GM23338 (cell line): Measurements from ENCODE around the gene WRNIP1. TPM values are rescaled to one million over a fixed set of nuclear protein-coding genes. Genes with fewer than 3 reads are reported as not detected.

Experiments used
- ATAC-seq: fragments of 200-7000 bp; cut with Tn5 transposase; 3 replicates; pipeline ENCODE4 v1.9.1; 2020
- DNase-seq: peaks from one replicate; pipeline ENCODE4 v3.0.0-alpha.2; 2015; ENCODE audit warnings: low spot score
- H2AFZ ChIP-seq: fragments of 200-600 bp; sonication (generic); 2 replicates; pipeline ENCODE4 v1.8.0; 2016; ENCODE audit warnings: antibody characterized with exemption, mild to moderate bottlenecking, moderate library complexity
- H3F3A ChIP-seq: fragments of 200-600 bp; sonication (generic); replicated peaks from 2 replicates; pipeline ENCODE4 v1.8.0; 2017; ENCODE audit warnings: antibody characterized with exemption, mixed run types, low read depth
- H3K27ac ChIP-seq: fragments of 200-600 bp; sonication (generic); 2 replicates; pipeline ENCODE4 v1.6.1; 2016; ENCODE audit warnings: low read depth
- H3K27me3 ChIP-seq: fragments of 200-600 bp; sonication (generic); 2 replicates; pipeline ENCODE4 v1.8.0; 2016; ENCODE audit warnings: mild to moderate bottlenecking, mixed run types, moderate library complexity; ENCODE audit not compliant: insufficient read depth
- H3K36me3 ChIP-seq: fragments of 200-600 bp; sonication (generic); 2 replicates; pipeline ENCODE4 v1.8.0; 2016; ENCODE audit warnings: mild to moderate bottlenecking; ENCODE audit not compliant: insufficient read depth
- H3K4me1 ChIP-seq: fragments of 200-600 bp; sonication (generic); 2 replicates; pipeline ENCODE4 v1.8.0; 2016; ENCODE audit warnings: mild to moderate bottlenecking, moderate library complexity; ENCODE audit not compliant: insufficient read depth
- H3K4me2 ChIP-seq: fragments of 200-600 bp; sonication (generic); 2 replicates; pipeline ENCODE4 v1.7.1; 2017; ENCODE audit warnings: mixed run types
- H3K4me3 ChIP-seq: fragments of 200-600 bp; sonication (generic); 2 replicates; pipeline ENCODE4 v1.6.1; 2016; ENCODE audit warnings: mixed run types
- H3K79me2 ChIP-seq: fragments of 200-600 bp; sonication (generic); replicated peaks from 2 replicates; pipeline ENCODE4 v1.8.0; 2017; ENCODE audit warnings: mild to moderate bottlenecking; ENCODE audit not compliant: insufficient read depth
- H3K9me2 ChIP-seq: fragments of 200-600 bp; sonication (generic); 2 replicates; pipeline ENCODE4 v1.8.0; 2017; ENCODE audit not compliant: insufficient read depth
- H4K20me1 ChIP-seq: fragments of 200-600 bp; sonication (generic); replicated peaks from 2 replicates; pipeline ENCODE4 v1.8.0; 2017; ENCODE audit warnings: mild to moderate bottlenecking; ENCODE audit not compliant: insufficient read depth
- H3K27ac Mint-ChIP-seq: 2 replicates; pipeline ENCODE4 v1.8.0; 2020; ENCODE audit warnings: inconsistent platforms, mild to moderate bottlenecking, moderate library complexity, mixed read lengths
- H3K27me3 Mint-ChIP-seq: 3 replicates; pipeline ENCODE4 v1.8.0; 2022; ENCODE audit warnings: low read depth, mild to moderate bottlenecking, moderate library complexity, mixed read lengths, inconsistent platforms; ENCODE audit not compliant: insufficient read depth, poor library complexity
- H3K36me3 Mint-ChIP-seq: 3 replicates; pipeline ENCODE4 v1.8.0; 2021; ENCODE audit warnings: low read depth, mild to moderate bottlenecking, inconsistent platforms, moderate library complexity, mixed read lengths
- H3K4me1 Mint-ChIP-seq: 3 replicates; pipeline ENCODE4 v1.8.0; 2020; ENCODE audit warnings: mild to moderate bottlenecking, inconsistent platforms, mixed read lengths
- H3K4me3 Mint-ChIP-seq: 3 replicates; pipeline ENCODE4 v1.8.0; 2021; ENCODE audit warnings: moderate library complexity, mild to moderate bottlenecking, inconsistent platforms, mixed read lengths
- H3K9me3 Mint-ChIP-seq: 3 replicates; pipeline ENCODE4 v1.8.0; 2020; ENCODE audit warnings: moderate library complexity, mild to moderate bottlenecking, inconsistent platforms, mixed read lengths
- ETS1 ChIP-seq: IDR thresholded peaks from 2 replicates; pipeline ENCODE4 v1.6.1; 2016; ENCODE audit warnings: antibody characterized with exemption
- EZH2phosphoT487 ChIP-seq: fragments of 200-600 bp; sonication (generic); IDR thresholded peaks from one replicate; pipeline ENCODE4 v1.8.1; 2018; ENCODE audit warnings: antibody characterized with exemption; ENCODE audit not compliant: unreplicated experiment
- JUNB ChIP-seq: IDR thresholded peaks from one replicate; pipeline ENCODE4 v1.6.1; 2016; ENCODE audit warnings: antibody characterized with exemption; ENCODE audit not compliant: unreplicated experiment
- NANOG ChIP-seq: IDR thresholded peaks from 2 replicates; pipeline ENCODE4 v1.6.1; 2016; ENCODE audit warnings: antibody characterized with exemption, borderline replicate concordance
- POLR2AphosphoS5 ChIP-seq: IDR thresholded peaks from 2 replicates; pipeline ENCODE4 v1.6.1; 2016; ENCODE audit warnings: antibody characterized with exemption, low read depth
- STAT1 ChIP-seq: IDR thresholded peaks from one replicate; pipeline ENCODE4 v1.6.1; 2016; ENCODE audit warnings: antibody characterized with exemption; ENCODE audit not compliant: unreplicated experiment
- ZNF114 ChIP-seq: fragments of 250-450 bp; sonication (Bioruptor Pico); IDR thresholded peaks from 2 replicates; pipeline ENCODE4 v1.5.0; 2020; ENCODE audit warnings: mild to moderate bottlenecking, moderate library complexity
- ZNF331 ChIP-seq: fragments of 250-450 bp; sonication (Bioruptor Pico); IDR thresholded peaks from 2 replicates; pipeline ENCODE4 v1.5.0; 2020; ENCODE audit warnings: low read depth, mild to moderate bottlenecking, moderate library complexity
- ZNF462 ChIP-seq: fragments of 250-450 bp; sonication (Bioruptor Pico); IDR thresholded peaks from 2 replicates; pipeline ENCODE4 v1.5.0; 2020; ENCODE audit warnings: mild to moderate bottlenecking, moderate library complexity
- polyA plus RNA-seq: library from polyadenylated mRNA; unstranded; fragments of >200 nt; fragmentation: Nextera tagmentation; extraction: Ambion mirVana; gene quantifications from 2 replicates; pipeline ENCODE4 v1.2.1, GENCODE V29; 2016
- total RNA-seq: library from RNA; depleted of rRNA; stranded (reverse); fragments of >200 nt; shearing (Covaris generic); gene quantifications from 2 replicates; pipeline ENCODE4 v1.2.3, GENCODE V29; 2014
- TF ChIP-seq, protein P1 (sequence below): IDR thresholded peaks from one replicate; pipeline ENCODE4 v1.6.1; 2018; ENCODE audit warnings: antibody characterized with exemption; ENCODE audit not compliant: unreplicated experiment

Gene WRNIP1
- total and polyA plus RNA-seq, 2 experiments from 2014 or later: 27.6 to 66.0 TPM

DNA sequence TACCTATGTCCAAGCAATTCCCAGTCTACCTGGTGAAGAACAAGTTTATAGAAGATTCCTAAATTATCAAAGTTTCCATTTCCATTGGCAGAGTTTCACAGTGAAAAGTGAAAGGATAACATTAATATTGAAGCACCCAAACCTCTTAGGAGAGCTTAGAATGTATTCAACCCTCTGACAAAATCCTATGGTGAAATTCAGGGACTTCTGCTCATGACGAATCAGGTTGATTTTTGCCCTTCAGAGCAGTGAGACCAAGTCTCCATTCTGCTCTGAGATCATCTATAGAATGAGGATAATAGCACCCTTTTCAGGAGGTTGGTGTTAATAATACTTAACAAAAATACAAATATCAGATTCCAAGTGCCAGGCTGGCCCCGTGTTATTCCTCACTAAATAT lies 60.9 kb downstream of the WRNIP1 start:
- Histone ChIP-seq H2AFZ (no peak overlapping the region), H3K27me3 (no peaks in the 10 kb centered on the region), H3K9me2 (no peaks in the 10 kb centered on the region), H3K79me2 (no peaks in the 10 kb centered on the region), H3K4me3 (no peak overlapping the region), H3K36me3 (no peaks in the 10 kb centered on the region), H3K4me2 (no peak overlapping the region), H3F3A (no peaks in the 10 kb centered on the region), H3K4me1 (no peaks in the 10 kb centered on the region), H4K20me1 (no peaks in the 10 kb centered on the region), H3K27ac (no peak overlapping the region)
- peaks cover 2% of the 10 kb centered on the region for H3K27me3 Mint-ChIP-seq
- H3K27ac Mint-ChIP-seq: no peak overlapping the region
- no peaks in the 10 kb centered on the region; the same call in 2 of the 3 replicates for H3K9me3 Mint-ChIP-seq
- H3K4me3 Mint-ChIP-seq: no peak overlapping the region
- DNase-seq: no peak
- H3K36me3 Mint-ChIP-seq: no peaks in the 10 kb centered on the region
- H3K4me1 Mint-ChIP-seq: no peaks in the 10 kb centered on the region
- no peak for TF ChIP-seq ZNF114
- no peak for TF ChIP-seq EZH2phosphoT487
- TF ChIP-seq POLR2AphosphoS5: no peak
- no peak for TF ChIP-seq JUNB
- TF ChIP-seq ZNF331 (CRISPR knock-in tag): no peak
- no peak for TF ChIP-seq ZNF462
- TF ChIP-seq NANOG: no peak
- TF ChIP-seq, protein P1, sequence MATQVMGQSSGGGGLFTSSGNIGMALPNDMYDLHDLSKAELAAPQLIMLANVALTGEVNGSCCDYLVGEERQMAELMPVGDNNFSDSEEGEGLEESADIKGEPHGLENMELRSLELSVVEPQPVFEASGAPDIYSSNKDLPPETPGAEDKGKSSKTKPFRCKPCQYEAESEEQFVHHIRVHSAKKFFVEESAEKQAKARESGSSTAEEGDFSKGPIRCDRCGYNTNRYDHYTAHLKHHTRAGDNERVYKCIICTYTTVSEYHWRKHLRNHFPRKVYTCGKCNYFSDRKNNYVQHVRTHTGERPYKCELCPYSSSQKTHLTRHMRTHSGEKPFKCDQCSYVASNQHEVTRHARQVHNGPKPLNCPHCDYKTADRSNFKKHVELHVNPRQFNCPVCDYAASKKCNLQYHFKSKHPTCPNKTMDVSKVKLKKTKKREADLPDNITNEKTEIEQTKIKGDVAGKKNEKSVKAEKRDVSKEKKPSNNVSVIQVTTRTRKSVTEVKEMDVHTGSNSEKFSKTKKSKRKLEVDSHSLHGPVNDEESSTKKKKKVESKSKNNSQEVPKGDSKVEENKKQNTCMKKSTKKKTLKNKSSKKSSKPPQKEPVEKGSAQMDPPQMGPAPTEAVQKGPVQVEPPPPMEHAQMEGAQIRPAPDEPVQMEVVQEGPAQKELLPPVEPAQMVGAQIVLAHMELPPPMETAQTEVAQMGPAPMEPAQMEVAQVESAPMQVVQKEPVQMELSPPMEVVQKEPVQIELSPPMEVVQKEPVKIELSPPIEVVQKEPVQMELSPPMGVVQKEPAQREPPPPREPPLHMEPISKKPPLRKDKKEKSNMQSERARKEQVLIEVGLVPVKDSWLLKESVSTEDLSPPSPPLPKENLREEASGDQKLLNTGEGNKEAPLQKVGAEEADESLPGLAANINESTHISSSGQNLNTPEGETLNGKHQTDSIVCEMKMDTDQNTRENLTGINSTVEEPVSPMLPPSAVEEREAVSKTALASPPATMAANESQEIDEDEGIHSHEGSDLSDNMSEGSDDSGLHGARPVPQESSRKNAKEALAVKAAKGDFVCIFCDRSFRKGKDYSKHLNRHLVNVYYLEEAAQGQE: no peak
- TF ChIP-seq STAT1: no peak
- TF ChIP-seq ETS1: no peak
- no peak for ATAC-seq
